Lower leg skin (tissue), 4 donors: ENCODE data around the gene ATP5PF. TPM values are rescaled to one million over a fixed set of nuclear protein-coding genes. Genes with fewer than 3 reads are reported as not detected.

Source experiments
- DNase-seq, 2 donors: peaks; one replicate each; pipeline ENCODE4 v3.0.0-alpha.2; 2019; ENCODE audit warnings: low spot score in 2 of 2
- H3K4me3 ChIP-seq: fragments of 200-600 bp; sonication (generic); 2 replicates; pipeline ENCODE4 v1.5.1; 2017; ENCODE audit warnings: mild to moderate bottlenecking, low read depth; ENCODE audit not compliant: poor library complexity, severe bottlenecking
- POLR2A ChIP-seq, 2 donors: fragments of 450-650 bp; IDR thresholded peaks; one replicate each; pipeline ENCODE4 v1.6.1; 2016 to 2017; ENCODE audit warnings: antibody characterized with exemption in 2 of 2, mild to moderate bottlenecking in 1 of 2, moderate library complexity in 1 of 2
- WGBS, 2 donors: methylation state at CpG; one replicate each; pipeline ENCODE4 v1.1.5; 2018; 5-methylcytosine and 5-hydroxymethylcytosine counted together
- intact Hi-C: fragments of 100-400 bp; cut with DNase I; formaldehyde crosslinking; loops from one replicate; pipeline ENCODE4 v1.15.0; 2023; ENCODE audit warnings: low total_unique reads
- total RNA-seq, 4 donors: library from RNA; depleted of rRNA; stranded (reverse); fragments of >200 nt; gene quantifications; one replicate each; pipeline ENCODE4 v1.1.0, GENCODE V29; 2016
- TF ChIP-seq, protein P1 (sequence below), 3 donors: fragments of 450-650 bp; IDR thresholded peaks; one replicate each; pipeline ENCODE4 v1.5.1; 2016; ENCODE audit warnings: antibody characterized with exemption in 3 of 3, mild to moderate bottlenecking in 3 of 3, moderate library complexity in 2 of 3

Gene ATP5PF
- total RNA-seq, 4 donors from 2014 or later, result 28.6 to 55.7 (median 40.5) TPM

DNA sequence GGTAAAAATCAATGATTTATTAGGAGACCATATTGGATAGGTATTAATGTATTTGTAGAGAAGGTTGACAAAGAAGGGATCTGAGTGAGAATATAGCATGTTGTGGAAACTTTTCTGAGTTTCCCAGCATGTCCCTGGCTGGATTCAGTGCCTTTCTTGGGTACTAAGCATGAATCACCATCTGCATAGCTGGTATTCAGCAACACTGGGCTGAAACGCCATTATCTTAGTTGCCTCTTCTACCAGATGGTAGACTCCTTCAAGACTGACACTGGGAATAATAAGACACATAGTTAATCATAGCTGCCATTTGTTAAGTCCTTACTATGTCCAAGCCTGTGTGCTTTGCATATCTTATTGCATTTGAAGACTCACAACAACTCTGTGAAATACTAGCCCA lies 45.5 kb downstream of the ATP5PF start:
- no peak overlapping the region for H3K4me3 ChIP-seq
- intact Hi-C loops, result no loop called here
- no peak for TF ChIP-seq POLR2A (IDR thresholded peaks at IDR 0.05)
- TF ChIP-seq, protein P1, sequence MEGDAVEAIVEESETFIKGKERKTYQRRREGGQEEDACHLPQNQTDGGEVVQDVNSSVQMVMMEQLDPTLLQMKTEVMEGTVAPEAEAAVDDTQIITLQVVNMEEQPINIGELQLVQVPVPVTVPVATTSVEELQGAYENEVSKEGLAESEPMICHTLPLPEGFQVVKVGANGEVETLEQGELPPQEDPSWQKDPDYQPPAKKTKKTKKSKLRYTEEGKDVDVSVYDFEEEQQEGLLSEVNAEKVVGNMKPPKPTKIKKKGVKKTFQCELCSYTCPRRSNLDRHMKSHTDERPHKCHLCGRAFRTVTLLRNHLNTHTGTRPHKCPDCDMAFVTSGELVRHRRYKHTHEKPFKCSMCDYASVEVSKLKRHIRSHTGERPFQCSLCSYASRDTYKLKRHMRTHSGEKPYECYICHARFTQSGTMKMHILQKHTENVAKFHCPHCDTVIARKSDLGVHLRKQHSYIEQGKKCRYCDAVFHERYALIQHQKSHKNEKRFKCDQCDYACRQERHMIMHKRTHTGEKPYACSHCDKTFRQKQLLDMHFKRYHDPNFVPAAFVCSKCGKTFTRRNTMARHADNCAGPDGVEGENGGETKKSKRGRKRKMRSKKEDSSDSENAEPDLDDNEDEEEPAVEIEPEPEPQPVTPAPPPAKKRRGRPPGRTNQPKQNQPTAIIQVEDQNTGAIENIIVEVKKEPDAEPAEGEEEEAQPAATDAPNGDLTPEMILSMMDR (IDR thresholded peaks at IDR 0.05), result no peak
- 68 to 80% methylated on average over 1 of the region's 1 CpG for WGBS, 2 donors
- no peak for DNase-seq

DNA sequence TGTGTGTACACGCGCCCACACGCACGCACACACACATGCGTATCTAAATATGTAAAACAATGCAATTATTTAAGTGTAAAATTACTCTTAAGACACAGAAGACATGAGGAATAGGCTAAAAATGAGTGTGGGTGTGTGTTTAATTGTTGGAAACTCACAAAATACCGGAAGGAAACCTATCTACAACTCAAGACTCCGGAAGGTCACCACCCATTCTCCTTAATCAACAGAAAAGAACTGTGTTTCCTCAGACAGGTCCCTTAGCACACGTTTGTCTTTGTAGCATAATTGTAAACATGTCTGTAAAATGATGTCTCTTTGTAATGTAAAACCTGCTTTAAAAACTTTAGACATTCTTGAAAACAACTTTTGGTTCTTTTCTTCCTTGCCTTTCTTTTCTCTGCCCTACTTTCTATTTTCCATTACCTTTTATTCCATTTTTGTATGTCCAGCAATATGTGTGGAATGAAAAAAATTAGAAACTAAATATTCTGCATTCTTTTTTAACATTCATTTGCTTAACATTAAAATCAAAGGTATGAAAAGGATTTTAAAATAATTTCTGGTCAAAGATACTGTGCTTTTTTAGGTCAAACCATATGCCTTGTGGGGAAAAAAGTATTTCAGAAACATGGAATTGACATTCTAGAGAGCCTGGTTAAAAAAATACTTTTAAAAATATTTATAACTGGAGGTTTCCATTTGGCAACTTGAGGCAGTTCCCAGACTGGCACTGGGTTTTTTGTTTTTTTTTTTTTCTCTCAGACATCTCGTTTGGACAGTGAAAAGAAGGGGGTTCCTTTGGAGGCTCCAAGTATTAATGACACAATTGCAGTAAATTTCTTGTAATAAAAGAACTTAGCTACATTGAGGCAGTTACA lies 46.2 kb downstream of the ATP5PF start:
- WGBS, 2 donors, result 74 to 76% methylated on average over 9 of the region's 9 CpGs
- no peak overlapping the region for H3K4me3 ChIP-seq
- intact Hi-C loops, result no loop called here
- TF ChIP-seq, protein P1 (IDR thresholded peaks at IDR 0.05), result no peak
- TF ChIP-seq POLR2A (IDR thresholded peaks at IDR 0.05), result no peak
- no peak for DNase-seq

DNA sequence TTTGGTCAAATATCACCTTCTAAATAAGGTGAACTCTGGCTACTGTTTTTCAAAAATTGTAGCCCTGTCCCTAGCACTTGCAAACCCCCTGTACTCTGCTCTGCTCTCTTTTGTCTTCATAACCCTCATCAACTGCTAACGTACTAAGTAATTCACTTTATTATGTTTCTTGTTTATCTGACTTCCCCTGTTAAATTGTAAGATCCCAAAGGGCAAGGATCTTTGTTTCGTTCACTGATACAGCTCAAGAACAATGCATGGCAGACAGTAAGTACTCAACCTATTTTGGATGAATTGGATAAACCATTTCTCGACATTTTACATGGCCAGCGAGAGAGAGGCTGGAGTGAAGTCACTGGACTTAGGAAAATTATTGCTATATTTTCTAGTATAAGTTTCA lies 46.9 kb downstream of the ATP5PF start:
- 85 to 91% methylated on average over 4 of the region's 4 CpGs for WGBS, 2 donors
- intact Hi-C loops, result no loop called here
- no peak for TF ChIP-seq POLR2A (IDR thresholded peaks at IDR 0.05)
- TF ChIP-seq, protein P1 (IDR thresholded peaks at IDR 0.05), result no peak
- no peak for DNase-seq
- H3K4me3 ChIP-seq, result no peak overlapping the region

DNA sequence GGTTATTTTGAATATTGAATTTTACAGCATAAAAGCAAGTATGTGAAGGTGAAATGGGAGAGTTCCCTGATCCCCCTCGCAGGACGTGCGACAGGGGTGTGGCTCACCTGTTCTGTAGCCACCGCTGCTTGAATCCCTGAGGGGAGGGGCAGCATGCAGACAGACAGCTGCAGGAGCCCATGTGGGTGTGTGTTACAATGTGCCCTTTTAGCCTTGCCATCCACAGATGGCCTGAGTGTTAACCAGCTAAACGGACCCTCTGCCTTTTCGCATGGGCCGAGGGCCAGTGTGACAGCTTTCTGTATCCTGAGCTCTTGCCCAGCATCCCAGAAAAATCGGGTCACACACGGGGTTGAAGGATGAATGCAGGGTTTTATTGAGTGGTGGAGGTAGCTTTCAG lies 52.3 kb downstream of the ATP5PF start:
- intact Hi-C loops, result no loop called here
- no peak overlapping the region for H3K4me3 ChIP-seq
- 59 to 67% methylated on average over 9 of the region's 9 CpGs for WGBS, 2 donors
- no peak for DNase-seq
- no peak for TF ChIP-seq POLR2A (IDR thresholded peaks at IDR 0.05)
- TF ChIP-seq, protein P1 (IDR thresholded peaks at IDR 0.05), result no peak

DNA sequence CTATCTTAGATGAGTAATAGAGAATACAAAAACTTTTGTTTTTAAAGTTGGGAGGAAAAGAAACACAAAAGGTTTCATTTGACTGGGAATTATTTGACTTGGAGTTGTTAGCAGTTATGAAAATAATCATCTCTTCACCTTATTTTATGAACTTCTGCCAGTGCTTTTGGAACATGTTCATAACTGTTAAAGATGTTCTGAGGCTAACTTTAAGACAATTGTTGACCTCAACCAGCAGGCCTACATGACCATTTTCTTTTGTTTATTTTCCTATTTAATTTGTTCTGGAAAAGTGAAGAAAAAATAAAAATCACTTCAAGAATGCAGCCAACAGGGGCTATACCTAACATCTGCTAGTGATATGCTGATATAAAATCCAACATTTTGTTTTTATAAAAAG lies 58.3 kb downstream of the ATP5PF start:
- TF ChIP-seq, protein P1 (IDR thresholded peaks at IDR 0.05), result no peak
- TF ChIP-seq POLR2A (IDR thresholded peaks at IDR 0.05), result no peak
- H3K4me3 ChIP-seq, result no peak overlapping the region
- intact Hi-C loops, result no loop called here
- DNase-seq, result no peak

Other genes starting within 250 kb of the ATP5PF start
- 10 to 100 TPM; 18.0 to 26.5 (median 21.4) TPM for gene MRPL39, start 127.4 kb downstream of the ATP5PF start, total RNA-seq
- 10 to 100 TPM in 1 of 4 donors, 1 to 10 TPM in 3; 1.5 to 11.1 (median 4.1) TPM for gene JAM2, start 95.6 kb downstream of the ATP5PF start, total RNA-seq
- gene GABPA, start 68 bp upstream of the ATP5PF start, total RNA-seq, result 10 to 100 TPM; 14.8 to 19.1 (median 16.8) TPM